Nasal cavity respiratory epithelium epithelial cell of viscerocranial mucosa (primary cell): ENCODE data around the gene FAHD2B. TPM values are rescaled to one million over a fixed set of nuclear protein-coding genes. Genes with fewer than 3 reads are reported as not detected.

ENCODE experiments used
- total RNA-seq: library from RNA; depleted of rRNA; stranded (reverse); fragments of >200 nt; gene quantifications from 2 replicates; pipeline ENCODE4 v1.2.3, GENCODE V29; 2014

FAHD2B gene
- 7.8 and 12.6 TPM in 2 replicates for total RNA-seq

GRCh38 chr2:97094772-97095611, at the start of gene FAHD2B:
Gene FAHD2B (minus strand): TSS chr2:97094882. CDS start chr2:97091706, 3,176 bp downstream.

GRCh38 chr2:97113050-97113881, 18.6 kb upstream of the FAHD2B start, which contains the start of gene ANKRD36:
Gene ANKRD36 (plus strand): TSS chr2:97113153. CDS start chr2:97113740, 587 bp downstream.

Other genes starting within 250 kb of the FAHD2B start
- 4.8 TPM in 2 replicates for gene ANKRD39, start 236.9 kb downstream of the FAHD2B start, total RNA-seq
- gene SEMA4C, start 224.8 kb downstream of the FAHD2B start, total RNA-seq: 10.3 and 17.4 TPM in 2 replicates
- not detected in 2 replicates for gene FAM178B, start 108.3 kb downstream of the FAHD2B start, total RNA-seq
- 8.5 and 20.7 TPM in 2 replicates for gene ANKRD36, start 18.3 kb upstream of the FAHD2B start, total RNA-seq